Cardiac muscle cell (in vitro differentiated cells and primary cell): Measurements from ENCODE around the gene RUNDC1. TPM values are rescaled to one million over a fixed set of nuclear protein-coding genes. Genes with fewer than 3 reads are reported as not detected.

ENCODE experiments used
- DNase-seq, 2 donors: peaks; one replicate each; pipeline versions ENCODE4 v3.0.0 to v3.0.0-alpha.2; 2010 to 2017; ENCODE audit warnings: low read depth in 1 of 2, low spot score in 1 of 2
- H3K27ac ChIP-seq: fragments of 200-600 bp; sonication (generic); 2 replicates; pipeline ENCODE4 v1.5.1; 2016
- H3K27me3 ChIP-seq: fragments of 200-600 bp; sonication (generic); 2 replicates; pipeline ENCODE4 v1.6.0; 2016; ENCODE audit warnings: control low read depth
- H3K36me3 ChIP-seq: fragments of 200-600 bp; sonication (generic); 2 replicates; pipeline ENCODE4 v1.5.1; 2016; ENCODE audit warnings: control low read depth
- H3K4me1 ChIP-seq: fragments of 200-600 bp; sonication (generic); 2 replicates; pipeline ENCODE4 v1.8.1; 2017; ENCODE audit warnings: low read depth, mild to moderate bottlenecking, mixed run types
- H3K4me3 ChIP-seq: fragments of 200-600 bp; sonication (generic); 2 replicates; pipeline ENCODE4 v1.5.1; 2016; ENCODE audit warnings: mild to moderate bottlenecking
- H3K9me3 ChIP-seq: fragments of 200-600 bp; sonication (generic); 2 replicates; pipeline ENCODE4 v1.5.1; 2017; ENCODE audit warnings: low read depth, mild to moderate bottlenecking, control low read depth
- polyA plus RNA-seq: library from polyadenylated mRNA; unstranded; fragments of >200 nt; fragmentation: Nextera tagmentation; extraction: Ambion mirVana; gene quantifications from 2 replicates; pipeline ENCODE4 v1.2.1, GENCODE V29; 2016
- total RNA-seq: library from RNA; depleted of rRNA; stranded (reverse); fragments of >200 nt; gene quantifications from 2 replicates; pipeline ENCODE4 v1.2.3, GENCODE V29; 2016
- TF ChIP-seq, protein P1 (sequence below): IDR thresholded peaks from 2 replicates; pipeline ENCODE4 v1.5.1; 2012; ENCODE audit warnings: low read depth, mild to moderate bottlenecking, low read length

RUNDC1 gene
- total and polyA plus RNA-seq, 2 experiments from 2014 or later, result 28.8 to 33.8 TPM

DNA sequence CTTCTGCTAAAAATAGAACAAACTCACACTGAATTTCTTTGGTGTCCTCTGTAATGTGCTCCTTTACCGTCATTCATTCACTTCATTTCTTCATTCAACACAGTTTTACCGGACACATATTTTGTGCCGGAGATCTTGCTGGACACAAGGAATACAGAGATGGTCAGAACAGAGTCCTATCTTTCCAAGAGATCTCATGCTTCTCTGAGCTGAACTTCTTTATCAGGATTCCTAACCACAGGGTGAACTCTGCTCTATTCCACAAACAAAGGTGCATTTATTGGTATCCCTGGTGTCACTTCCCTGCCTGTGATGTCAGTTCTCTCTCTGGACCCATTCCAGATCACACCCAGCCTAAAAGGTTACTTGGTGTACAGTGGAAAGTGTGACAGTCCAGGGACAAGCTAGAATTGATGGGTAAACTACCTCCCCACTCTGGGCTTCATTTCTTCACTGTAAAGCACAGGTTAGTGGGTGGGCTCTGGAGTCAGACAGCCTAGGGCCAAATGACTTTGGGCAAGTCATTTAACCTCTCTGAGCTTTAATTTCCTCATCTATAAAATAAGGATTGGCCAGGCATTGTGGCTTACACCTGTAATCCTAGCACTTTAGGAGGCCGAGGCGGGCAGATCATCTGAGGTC, 30.4 kb downstream of the RUNDC1 start:
- Histone ChIP-seq H3K27ac (no peak overlapping the region), H3K27me3 (no peaks in the 10 kb centered on the region), H3K4me3 (no peak overlapping the region), H3K4me1 (peaks cover 22% of the 10 kb centered on the region), H3K36me3 (no peaks in the 10 kb centered on the region), H3K9me3 (no peaks in the 10 kb centered on the region)
- no peak for DNase-seq
- TF ChIP-seq, protein P1, sequence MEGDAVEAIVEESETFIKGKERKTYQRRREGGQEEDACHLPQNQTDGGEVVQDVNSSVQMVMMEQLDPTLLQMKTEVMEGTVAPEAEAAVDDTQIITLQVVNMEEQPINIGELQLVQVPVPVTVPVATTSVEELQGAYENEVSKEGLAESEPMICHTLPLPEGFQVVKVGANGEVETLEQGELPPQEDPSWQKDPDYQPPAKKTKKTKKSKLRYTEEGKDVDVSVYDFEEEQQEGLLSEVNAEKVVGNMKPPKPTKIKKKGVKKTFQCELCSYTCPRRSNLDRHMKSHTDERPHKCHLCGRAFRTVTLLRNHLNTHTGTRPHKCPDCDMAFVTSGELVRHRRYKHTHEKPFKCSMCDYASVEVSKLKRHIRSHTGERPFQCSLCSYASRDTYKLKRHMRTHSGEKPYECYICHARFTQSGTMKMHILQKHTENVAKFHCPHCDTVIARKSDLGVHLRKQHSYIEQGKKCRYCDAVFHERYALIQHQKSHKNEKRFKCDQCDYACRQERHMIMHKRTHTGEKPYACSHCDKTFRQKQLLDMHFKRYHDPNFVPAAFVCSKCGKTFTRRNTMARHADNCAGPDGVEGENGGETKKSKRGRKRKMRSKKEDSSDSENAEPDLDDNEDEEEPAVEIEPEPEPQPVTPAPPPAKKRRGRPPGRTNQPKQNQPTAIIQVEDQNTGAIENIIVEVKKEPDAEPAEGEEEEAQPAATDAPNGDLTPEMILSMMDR, result no peak

GRCh38 chr17:43011728-43012472, 31.5 kb downstream of the RUNDC1 start:
- Histone ChIP-seq H3K4me1 (peaks cover 22% of the 10 kb centered on the region), H3K27me3 (no peaks in the 10 kb centered on the region), H3K36me3 (no peaks in the 10 kb centered on the region), H3K4me3 (no peak overlapping the region), H3K9me3 (no peaks in the 10 kb centered on the region), H3K27ac (peak overlapping the region; percentile 41)
- TF ChIP-seq, protein P1, result no peak
- peak in 1 of 2 donors; percentile 30 for DNase-seq

- no peaks in the 10 kb centered on the region for H3K9me3 ChIP-seq
- peak overlapping the region; percentile 81 for H3K27ac ChIP-seq
- TF ChIP-seq, protein P1, result no peak
- peaks cover 29% of the 10 kb centered on the region for H3K4me1 ChIP-seq
- H3K36me3 ChIP-seq, result no peaks in the 10 kb centered on the region
- no peaks in the 10 kb centered on the region for H3K27me3 ChIP-seq
- H3K4me3 ChIP-seq, result no peak overlapping the region
- no peak for DNase-seq
Observed at GRCh38 chr17:43013296-43013695, 32.9 kb downstream of the RUNDC1 start.

- H3K4me1 ChIP-seq, result peaks cover 37% of the 10 kb centered on the region
- DNase-seq, result no peak
- H3K27ac ChIP-seq, result peak overlapping the region; percentile 81
- H3K9me3 ChIP-seq, result no peaks in the 10 kb centered on the region
- TF ChIP-seq, protein P1, result no peak
- H3K4me3 ChIP-seq, result no peak overlapping the region
- H3K27me3 ChIP-seq, result no peaks in the 10 kb centered on the region
- H3K36me3 ChIP-seq, result no peaks in the 10 kb centered on the region
Observed at GRCh38 chr17:43014020-43014648, 33.8 kb downstream of the RUNDC1 start.

DNA sequence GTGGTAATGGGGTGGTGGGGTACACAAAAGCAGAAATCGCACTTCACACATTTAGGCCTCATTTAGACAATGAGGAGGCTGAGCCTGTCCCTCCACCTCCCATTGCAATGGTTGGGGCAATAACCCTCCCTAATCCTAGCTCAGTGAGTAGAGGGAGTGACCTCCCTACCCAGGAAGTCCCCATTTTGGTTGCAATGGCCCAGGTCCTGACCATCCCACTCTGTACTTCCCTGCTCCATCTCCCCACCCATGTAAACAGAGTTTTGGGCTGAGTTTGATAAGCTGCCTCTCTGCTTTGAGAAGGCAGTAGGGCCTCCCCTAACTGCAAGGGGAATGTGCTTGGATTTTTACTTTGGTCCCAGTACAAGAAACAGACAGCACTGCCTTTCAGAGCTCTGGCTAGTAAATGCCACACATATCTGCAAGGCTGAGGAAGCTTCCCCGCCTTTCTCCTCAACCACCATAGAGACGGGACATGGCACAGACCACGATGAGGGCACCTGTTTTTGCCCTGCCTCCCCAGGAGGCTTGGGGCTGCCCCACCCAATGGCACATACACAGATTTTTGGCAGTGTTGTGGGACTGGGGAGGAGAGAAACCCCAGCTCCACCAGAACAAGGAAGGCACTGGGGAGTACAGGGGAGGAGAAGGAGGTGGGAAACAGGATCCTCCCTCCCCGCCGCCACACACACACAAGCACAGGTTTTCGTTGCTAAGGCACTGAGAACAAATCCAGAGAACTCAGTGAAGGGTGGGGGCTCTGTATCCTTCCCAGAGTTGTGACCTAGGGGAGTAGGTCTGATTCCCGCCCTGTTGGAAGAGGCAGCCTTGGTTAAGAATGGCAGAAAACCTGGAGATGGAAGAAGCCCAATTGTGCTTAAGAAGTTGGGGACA, 34.5 kb downstream of the RUNDC1 start:
- H3K9me3 ChIP-seq, result no peaks in the 10 kb centered on the region
- DNase-seq, result no peak
- no peak overlapping the region for H3K4me3 ChIP-seq
- no peaks in the 10 kb centered on the region for H3K27me3 ChIP-seq
- H3K36me3 ChIP-seq, result no peaks in the 10 kb centered on the region
- H3K27ac ChIP-seq, result peak overlapping the region; percentile 81
- TF ChIP-seq, protein P1, result no peak
- peaks cover 45% of the 10 kb centered on the region for H3K4me1 ChIP-seq
